Activated CD4-positive, alpha-beta T cell treated with anti-CD3 and anti-CD28 coated beads for 36 hours (primary cell): ENCODE measurements around the gene SBNO1. TPM values are rescaled to one million over a fixed set of nuclear protein-coding genes. Genes with fewer than 3 reads are reported as not detected.
A peak's percentile ranks its signal among the peaks of the same experiment; 100 is the strongest.

Experiments
- ATAC-seq: fragments of 200-7000 bp; cut with Tn5 transposase; one replicate; pipeline ENCODE4 v1.10.0; 2021; ENCODE audit warnings: mild to moderate bottlenecking, moderate library complexity
- CTCF ChIA-PET: fragments of 350-600 bp; sonication (Branson Sonifier 250); formaldehyde crosslinking; loops from one replicate; lab custom pipeline; 2021; ENCODE audit warnings: antibody characterized with exemption; lab: Charles Lee
- POLR2A ChIA-PET: fragments of 350-600 bp; sonication (Branson Sonifier 250); formaldehyde crosslinking; loops from one replicate; lab custom pipeline; 2021; ENCODE audit warnings: antibody characterized with exemption, inconsistent platforms; lab: Charles Lee
- DNase-seq: peaks from one replicate; pipeline ENCODE4 v3.0.0-alpha.2; 2020
- H3K27ac Mint-ChIP-seq: one replicate; pipeline ENCODE4 v1.8.0; 2021; ENCODE audit warnings: mixed read lengths
- H3K27me3 Mint-ChIP-seq: one replicate; pipeline ENCODE4 v1.8.0; 2021; ENCODE audit warnings: mixed read lengths
- H3K36me3 Mint-ChIP-seq: one replicate; pipeline ENCODE4 v1.8.0; 2021; ENCODE audit warnings: low read depth, mixed read lengths
- H3K4me1 Mint-ChIP-seq: one replicate; pipeline ENCODE4 v1.8.0; 2021; ENCODE audit warnings: mixed read lengths
- H3K4me3 Mint-ChIP-seq: one replicate; pipeline ENCODE4 v1.8.0; 2021; ENCODE audit warnings: mild to moderate bottlenecking, moderate library complexity, mixed read lengths
- H3K9me3 Mint-ChIP-seq: one replicate; pipeline ENCODE4 v1.8.0; 2021; ENCODE audit warnings: low read depth, mixed read lengths
- intact Hi-C, 2 experiments: fragments of 100-400 bp; cut with DNase I in 1 of 2; cut with micrococcal nuclease in 1 of 2; formaldehyde crosslinking; loops; one replicate each; pipeline versions ENCODE4 v1.14.2 to v1.15.1; 2022 to 2024; cut with DNase I, micrococcal nuclease
- total RNA-seq, 2 experiments: library from RNA; stranded (reverse); gene quantifications; one replicate each; pipeline ENCODE4 v1.2.3, GENCODE V29; 2021

SBNO1 gene
- total RNA-seq, 2 experiments from 2014 or later = 49.6 to 51.1 TPM

GRCh38 chr12:123289911-123290310, 74.7 kb downstream of the SBNO1 start:
- no peak for ATAC-seq
- CTCF ChIA-PET = no interaction called here
- Mint-ChIP-seq H3K4me1 (no peaks in the 10 kb centered on the region), H3K27me3 (no peaks in the 10 kb centered on the region), H3K4me3 (no peak overlapping the region), H3K27ac (no peak overlapping the region), H3K9me3 (no peaks in the 10 kb centered on the region), H3K36me3 (peaks cover 19% of the 10 kb centered on the region)
- DNase-seq = no peak
- POLR2A ChIA-PET = no interaction called here
- intact Hi-C loops = no loop called here

- CTCF ChIA-PET = no interaction called here
- no peak for ATAC-seq
Observed at GRCh38 chr12:123288751-123289346, 75.8 kb downstream of the SBNO1 start.

GRCh38 chr12:123286652-123287373, 77.8 kb downstream of the SBNO1 start:
- Mint-ChIP-seq H3K4me3 (no peak overlapping the region), H3K36me3 (peaks cover 8% of the 10 kb centered on the region), H3K4me1 (no peaks in the 10 kb centered on the region), H3K9me3 (no peaks in the 10 kb centered on the region), H3K27ac (no peak overlapping the region), H3K27me3 (no peaks in the 10 kb centered on the region)
- CTCF ChIA-PET = no interaction called here
- no peak for DNase-seq
- ATAC-seq = no peak
- intact Hi-C loops = no loop called here
- POLR2A ChIA-PET = no interaction called here

More at GRCh38 chr12:123288751-123289346, 75.8 kb downstream of the SBNO1 start:
- POLR2A ChIA-PET = no interaction called here
- Mint-ChIP-seq H3K27me3 (no peaks in the 10 kb centered on the region), H3K27ac (no peak overlapping the region), H3K4me1 (no peaks in the 10 kb centered on the region), H3K36me3 (peaks cover 17% of the 10 kb centered on the region), H3K4me3 (no peak overlapping the region), H3K9me3 (no peaks in the 10 kb centered on the region)
- intact Hi-C loops = no loop called here
- DNase-seq = no peak

GRCh38 chr12:123284669-123285068, 80.0 kb downstream of the SBNO1 start:
- peaks cover 2% of the 10 kb centered on the region for H3K36me3 Mint-ChIP-seq
- no peaks in the 10 kb centered on the region for H3K4me1 Mint-ChIP-seq
- no peak overlapping the region for H3K27ac Mint-ChIP-seq
- no peaks in the 10 kb centered on the region for H3K9me3 Mint-ChIP-seq
- no peaks in the 10 kb centered on the region for H3K27me3 Mint-ChIP-seq
- intact Hi-C loops = no loop called here
- no peak for ATAC-seq
- no peak for DNase-seq
- no peak overlapping the region for H3K4me3 Mint-ChIP-seq
- ChIA-PET CTCF (interaction anchor here (0.6 to 1.4 kb wide), 3 partner anchors 10 to 72 kb away, joined by 3 to 4 read pairs (median 3); no protein-coding TSS in a partner anchor), POLR2A (interaction anchor here (0.6 kb wide), 1 partner anchor 28 kb away, joined by 3 read pairs; no protein-coding TSS in a partner anchor)

- no peaks in the 10 kb centered on the region for H3K9me3 Mint-ChIP-seq
- H3K4me1 Mint-ChIP-seq = peaks cover under 1% of the 10 kb centered on the region
- ChIA-PET CTCF (interaction anchor here (0.8 kb wide), 1 partner anchor 22 kb away, joined by 3 read pairs; no protein-coding TSS in a partner anchor), POLR2A (no interaction called here)
- no peaks in the 10 kb centered on the region for H3K36me3 Mint-ChIP-seq
- no peaks in the 10 kb centered on the region for H3K27me3 Mint-ChIP-seq
- H3K4me3 Mint-ChIP-seq = no peak overlapping the region
- ATAC-seq (no peak), DNase-seq (no peak)
- intact Hi-C loops = no loop called here
- H3K27ac Mint-ChIP-seq = no peak overlapping the region
Observed at GRCh38 chr12:123283461-123283860, 81.2 kb downstream of the SBNO1 start.

- intact Hi-C loops = no loop called here
- Mint-ChIP-seq H3K4me1 (peaks cover 6% of the 10 kb centered on the region), H3K4me3 (no peak overlapping the region), H3K9me3 (no peaks in the 10 kb centered on the region), H3K27me3 (no peaks in the 10 kb centered on the region), H3K36me3 (no peaks in the 10 kb centered on the region), H3K27ac (no peak overlapping the region)
- ChIA-PET CTCF (no interaction called here), POLR2A (no interaction called here)
- DNase-seq (no peak), ATAC-seq (no peak)
Observed at GRCh38 chr12:123282111-123282510, 82.5 kb downstream of the SBNO1 start.

GRCh38 chr12:123280971-123281370, 83.7 kb downstream of the SBNO1 start:
- intact Hi-C loops = no loop called here
- Mint-ChIP-seq H3K4me1 (peaks cover 6% of the 10 kb centered on the region), H3K27ac (no peak overlapping the region), H3K36me3 (no peaks in the 10 kb centered on the region), H3K4me3 (no peak overlapping the region), H3K9me3 (no peaks in the 10 kb centered on the region), H3K27me3 (no peaks in the 10 kb centered on the region)
- no peak for ATAC-seq
- ChIA-PET CTCF (interaction anchor here (0.6 kb wide), 1 partner anchor 357 kb away, joined by 3 read pairs; no protein-coding TSS in a partner anchor), POLR2A (interaction anchor here (0.8 kb wide), 1 partner anchor 64 kb away, joined by 3 read pairs; no protein-coding TSS in a partner anchor)
- DNase-seq = no peak

- H3K4me3 Mint-ChIP-seq = no peak overlapping the region
- intact Hi-C loops = no loop called here
- H3K27ac Mint-ChIP-seq = peak overlapping the region; percentile 79
- H3K27me3 Mint-ChIP-seq = no peaks in the 10 kb centered on the region
- ChIA-PET CTCF (interaction anchor here (0.8 to 1.9 kb wide), 4 partner anchors 41 to 141 kb away, joined by 3 to 7 read pairs (median 6); no protein-coding TSS in a partner anchor), POLR2A (interaction anchor here (0.6 to 1.2 kb wide), 10 partner anchors 55 to 671 kb away, joined by 3 to 12 read pairs (median 4); no protein-coding TSS in a partner anchor)
- H3K36me3 Mint-ChIP-seq = no peaks in the 10 kb centered on the region
- peaks cover 6% of the 10 kb centered on the region for H3K4me1 Mint-ChIP-seq
- DNase-seq (peak; percentile 48), ATAC-seq (peak; percentile 93)
- no peaks in the 10 kb centered on the region for H3K9me3 Mint-ChIP-seq
Observed at GRCh38 chr12:123278101-123278627, 86.5 kb downstream of the SBNO1 start.

- DNase-seq (no peak), ATAC-seq (no peak)
- Mint-ChIP-seq H3K4me1 (peaks cover 24% of the 10 kb centered on the region), H3K27me3 (no peaks in the 10 kb centered on the region), H3K27ac (no peak overlapping the region), H3K4me3 (peak overlapping the region; percentile 42), H3K36me3 (no peaks in the 10 kb centered on the region), H3K9me3 (no peaks in the 10 kb centered on the region)
- intact Hi-C loops = no loop called here
- POLR2A ChIA-PET = no interaction called here
- CTCF ChIA-PET = no interaction called here
Observed at GRCh38 chr12:123273166-123273565, 91.5 kb downstream of the SBNO1 start.

GRCh38 chr12:123271001-123271668, 93.5 kb downstream of the SBNO1 start:
- no peaks in the 10 kb centered on the region for H3K9me3 Mint-ChIP-seq
- peak; percentile 90 for DNase-seq
- H3K4me1 Mint-ChIP-seq = peaks cover 23% of the 10 kb centered on the region
- no peaks in the 10 kb centered on the region for H3K27me3 Mint-ChIP-seq
- H3K27ac Mint-ChIP-seq = no peak overlapping the region
- no peaks in the 10 kb centered on the region for H3K36me3 Mint-ChIP-seq
- intact Hi-C loops = loop anchor here in 1 of 2 experiments (1.0 to 2.0 kb wide), 8 partner anchors 94 to 400 kb away; partner anchors contain the start of genes DDX55, EIF2B1, GTF2H3 and TCTN2
- peak overlapping the region; percentile 86 for H3K4me3 Mint-ChIP-seq
- ChIA-PET POLR2A (interaction anchor here (0.6 kb wide), 1 partner anchor 236 kb away, joined by 3 read pairs; no protein-coding TSS in a partner anchor), CTCF (interaction anchor here (0.6 to 4.0 kb wide), 3 partner anchors 9 to 83 kb away, joined by 3 to 16 read pairs (median 4); partner anchors contain the start of genes MPHOSPH9 and MTRFR)
- ATAC-seq = peak; percentile 75
